HG02798 (cell line): ENCODE measurements around the gene FCF1.

ENCODE experiments used
- ATAC-seq: cut with Tn5 transposase; IDR thresholded peaks from one replicate; pipeline ENCODE4 v1.9.1; 2021; ENCODE audit warnings: mild to moderate bottlenecking; ENCODE audit not compliant: unreplicated experiment, poor library complexity

Gene FCF1, protein sequence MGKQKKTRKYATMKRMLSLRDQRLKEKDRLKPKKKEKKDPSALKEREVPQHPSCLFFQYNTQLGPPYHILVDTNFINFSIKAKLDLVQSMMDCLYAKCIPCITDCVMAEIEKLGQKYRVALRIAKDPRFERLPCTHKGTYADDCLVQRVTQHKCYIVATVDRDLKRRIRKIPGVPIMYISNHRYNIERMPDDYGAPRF

DNA sequence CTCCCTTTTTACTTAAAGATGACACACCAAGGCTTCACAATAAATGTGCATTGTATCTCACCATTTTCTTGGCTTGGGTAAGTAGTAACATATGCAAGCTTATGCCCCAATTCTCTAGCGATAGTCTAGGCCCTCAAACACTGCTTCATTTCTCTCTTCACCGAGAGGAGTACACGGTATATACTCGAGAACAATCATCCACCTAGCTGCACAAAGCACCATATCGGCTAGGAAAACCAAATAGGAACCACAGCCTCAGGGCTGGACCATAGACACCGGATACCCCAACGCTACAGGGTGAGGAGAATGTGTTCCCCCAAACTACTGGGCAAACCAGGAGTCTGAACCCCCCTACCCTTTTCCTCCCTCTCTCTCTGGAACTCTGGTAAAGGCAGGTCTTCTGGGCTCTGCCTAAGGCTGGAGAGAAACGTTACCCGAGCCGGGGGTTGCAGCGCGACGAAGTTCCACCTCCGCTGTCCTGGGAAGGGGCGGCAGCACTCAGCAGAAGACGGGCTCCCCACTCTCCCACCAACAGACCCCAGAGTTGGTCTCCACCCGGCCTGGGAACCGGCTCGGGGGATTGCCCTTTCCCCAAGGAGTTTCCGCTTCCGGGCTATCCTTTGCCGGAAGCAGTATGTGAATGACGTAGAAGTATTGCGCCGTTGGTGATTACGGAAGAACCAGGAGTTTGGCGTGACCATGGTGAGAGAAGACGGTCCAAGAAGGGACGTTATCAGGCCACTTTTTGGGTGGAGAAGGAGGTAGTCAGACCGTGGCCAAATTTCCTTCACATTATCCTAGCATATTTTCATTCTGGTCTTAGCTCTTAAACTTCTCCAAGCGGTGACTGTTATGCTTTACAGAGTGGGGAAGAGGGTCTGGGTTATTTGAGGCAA lies at the start of gene FCF1, which contains the start of gene AREL1:
Gene FCF1 (plus strand): TSS at position 646 of the 896 bp plus-strand sequence. CDS start 54 bp downstream, at position 700.
Gene AREL1 (minus strand): TSS at position 582 of the 896 bp plus-strand sequence. CDS start 27,465 bp downstream, outside the sequence.
- ATAC-seq = peak; percentile 97

DNA sequence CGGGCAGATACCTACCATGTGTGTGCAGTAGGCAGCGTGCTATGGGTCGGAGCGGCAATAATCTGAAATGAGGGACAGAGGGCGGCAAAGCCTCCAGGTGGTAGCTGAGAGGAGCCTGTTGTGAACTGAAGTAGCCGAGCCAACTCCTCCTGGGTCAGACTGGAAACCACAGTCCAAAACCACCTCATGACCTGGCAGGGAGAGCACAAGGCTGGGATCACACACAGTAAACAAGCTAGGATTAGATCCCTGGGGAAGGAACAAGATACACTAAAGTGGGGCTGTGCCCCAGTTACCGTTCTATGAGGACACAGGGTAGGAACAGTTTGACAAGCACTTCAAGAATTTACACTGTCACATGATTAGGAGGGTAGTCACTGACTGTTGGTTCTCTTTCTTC lies 49.1 kb upstream of the FCF1 start:
- no peak for ATAC-seq

DNA sequence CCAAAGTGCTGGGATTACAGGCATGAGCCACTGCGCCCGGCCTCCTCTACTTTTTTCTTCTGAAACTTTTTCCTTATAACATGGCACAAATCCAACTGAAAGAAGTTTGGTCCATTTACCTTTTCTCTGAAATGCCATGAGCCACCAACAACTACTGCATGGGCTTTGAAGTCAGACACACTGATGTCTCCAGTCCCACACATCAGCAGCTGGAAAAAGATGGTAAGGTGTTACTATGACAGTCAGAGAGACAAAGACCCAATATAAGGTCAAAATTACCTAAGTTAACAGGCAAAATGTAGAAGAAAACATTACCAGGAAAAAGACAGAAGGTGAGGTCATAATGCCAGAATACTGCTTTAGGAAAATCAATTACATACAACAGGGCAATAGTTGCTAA lies 48.2 kb upstream of the FCF1 start:
- ATAC-seq = no peak

DNA sequence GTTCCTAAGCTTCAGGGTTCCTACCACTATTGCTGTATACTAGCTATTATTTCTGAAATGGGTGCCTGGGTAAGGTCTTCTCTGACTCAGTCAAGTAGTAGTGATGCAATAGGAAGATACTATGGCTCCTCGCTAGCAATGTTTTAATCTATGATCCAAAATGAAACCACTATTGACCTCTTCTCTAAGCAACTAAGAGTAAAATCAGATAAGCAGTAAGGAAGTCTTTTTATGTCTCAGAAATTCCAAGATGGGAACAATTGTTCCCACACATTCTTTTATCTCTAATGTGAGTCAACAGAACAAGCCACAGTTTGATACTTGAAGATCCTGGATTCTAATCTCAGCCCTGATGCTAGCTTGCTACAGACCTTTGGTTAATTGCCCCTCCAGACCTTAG lies 45.2 kb upstream of the FCF1 start:
- no peak for ATAC-seq

DNA sequence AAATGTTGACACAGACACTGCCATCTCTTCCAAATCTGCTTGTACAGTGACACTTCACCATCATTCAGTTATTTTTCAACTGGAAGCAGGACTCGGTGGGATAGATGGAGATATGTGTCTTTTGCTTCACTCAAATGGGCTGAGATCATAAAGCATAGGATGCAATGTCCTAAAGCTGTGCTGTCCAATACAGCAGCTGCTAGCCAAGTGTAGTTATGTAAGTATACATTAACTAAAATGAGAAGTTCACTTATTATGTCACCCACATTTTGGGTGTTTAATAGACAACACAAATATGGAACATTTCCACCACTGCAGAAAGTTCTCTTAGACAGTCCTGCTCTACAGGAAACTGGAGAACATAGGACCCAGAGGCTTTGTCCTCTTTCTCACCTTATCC lies 43.7 kb upstream of the FCF1 start:
- ATAC-seq = no peak

DNA sequence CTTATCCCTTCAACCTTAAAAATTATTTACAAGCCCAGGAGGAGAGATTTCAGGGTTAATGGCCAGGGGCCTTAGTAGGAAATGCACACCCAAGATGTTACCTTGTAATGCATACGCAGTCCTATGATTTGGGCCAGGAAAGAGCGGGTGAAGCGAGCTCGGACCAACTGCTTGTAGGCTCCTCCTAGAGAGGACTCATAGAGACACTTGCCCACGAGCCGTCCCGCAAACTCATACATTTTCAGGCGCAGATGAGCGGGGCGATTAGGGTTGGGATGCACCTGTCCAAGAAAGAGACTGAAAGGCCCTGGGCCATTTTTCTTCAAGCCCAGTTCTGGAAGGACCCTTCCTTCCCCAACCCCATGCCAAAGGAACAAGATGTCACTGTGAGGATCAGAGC lies 43.1 kb upstream of the FCF1 start:
- no peak for ATAC-seq

DNA sequence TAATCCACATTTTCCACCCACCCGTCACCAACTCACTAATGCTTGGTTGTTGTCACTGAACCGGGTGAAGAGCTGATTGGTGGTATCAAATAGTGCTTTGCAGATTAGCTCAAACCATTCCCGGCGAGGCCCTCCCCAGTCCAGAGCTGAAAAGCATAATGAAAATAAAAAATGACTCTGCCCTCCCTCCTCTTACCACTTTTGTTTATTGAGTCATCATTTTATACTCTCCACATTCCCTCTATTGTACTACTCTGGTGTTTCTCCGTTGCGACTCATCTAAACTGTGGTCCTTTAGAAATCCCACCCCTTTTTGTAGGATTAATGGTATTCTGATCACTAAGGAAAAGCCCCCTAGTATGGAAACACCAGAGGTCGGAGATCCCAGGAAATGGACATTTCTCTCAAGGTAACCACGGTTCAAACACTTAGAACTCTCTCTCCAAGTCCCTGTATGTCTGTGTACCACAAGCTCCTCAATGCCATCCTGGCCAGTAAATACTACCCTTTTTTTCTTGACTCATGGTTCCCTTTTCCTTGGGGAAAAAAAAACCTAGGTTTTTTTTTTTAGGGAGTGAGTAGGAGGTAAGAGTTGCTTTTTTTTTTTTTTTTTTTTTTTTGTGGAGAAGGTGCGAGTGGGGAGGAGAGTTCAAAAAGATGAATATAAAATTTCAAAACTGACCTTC lies 42.1 kb upstream of the FCF1 start:
- no peak for ATAC-seq

DNA sequence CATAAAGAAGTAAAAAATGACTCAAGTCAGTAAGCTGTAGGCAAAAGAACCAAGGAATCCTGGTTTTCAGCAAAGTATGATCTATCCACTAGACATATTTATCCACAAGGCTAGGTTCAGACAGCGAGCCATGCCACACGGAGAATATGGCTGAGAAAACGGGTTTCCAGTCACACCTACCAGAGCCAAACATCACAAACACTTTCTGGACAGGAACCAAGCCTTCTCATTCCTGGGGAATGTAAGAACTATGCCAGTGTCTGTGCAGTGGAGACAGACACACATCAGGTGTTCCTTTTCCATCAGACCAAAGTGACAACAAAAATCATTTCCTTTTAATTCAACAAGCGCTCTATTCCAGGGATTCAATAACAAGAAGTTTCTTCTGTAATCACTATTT lies 41.2 kb upstream of the FCF1 start:
- no peak for ATAC-seq

DNA sequence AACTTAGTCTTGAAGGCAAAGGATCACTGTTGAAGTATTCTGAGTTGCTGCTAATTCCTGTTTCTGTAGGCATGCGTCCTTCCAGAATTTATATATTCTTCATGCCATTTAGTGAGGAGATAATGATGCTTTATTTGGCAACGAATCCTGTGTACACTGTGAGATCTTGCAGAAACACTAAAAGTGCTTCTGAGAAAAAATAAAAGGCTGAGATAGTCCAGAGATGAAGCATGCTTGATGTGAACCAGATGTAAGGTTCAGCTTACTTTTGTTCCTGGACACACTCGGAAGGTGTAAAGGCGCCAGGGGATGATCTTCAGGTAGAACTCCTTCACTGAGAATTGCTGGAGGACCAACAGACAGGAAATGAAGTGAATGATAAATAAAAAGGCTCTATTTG lies 39.2 kb upstream of the FCF1 start:
- no peak for ATAC-seq

DNA sequence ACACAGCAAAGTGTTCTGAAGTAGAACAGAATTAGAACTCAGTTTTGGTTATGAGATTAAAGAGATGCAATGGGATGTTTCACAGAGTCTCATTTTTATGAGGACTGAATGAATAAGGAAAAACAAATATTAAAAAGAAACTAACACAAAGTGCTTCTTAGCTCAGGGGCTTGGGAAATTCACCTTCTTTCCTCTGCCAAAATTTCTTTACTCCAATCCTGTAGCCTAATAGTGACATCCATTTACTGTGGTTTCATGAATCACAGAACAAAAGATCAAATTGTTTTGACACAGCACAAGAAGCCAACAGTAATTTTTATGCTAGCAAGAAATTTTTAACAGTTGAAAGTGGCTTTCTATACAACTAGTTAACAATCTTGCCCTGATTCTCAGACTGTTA lies 37.7 kb upstream of the FCF1 start:
- ATAC-seq = no peak

DNA sequence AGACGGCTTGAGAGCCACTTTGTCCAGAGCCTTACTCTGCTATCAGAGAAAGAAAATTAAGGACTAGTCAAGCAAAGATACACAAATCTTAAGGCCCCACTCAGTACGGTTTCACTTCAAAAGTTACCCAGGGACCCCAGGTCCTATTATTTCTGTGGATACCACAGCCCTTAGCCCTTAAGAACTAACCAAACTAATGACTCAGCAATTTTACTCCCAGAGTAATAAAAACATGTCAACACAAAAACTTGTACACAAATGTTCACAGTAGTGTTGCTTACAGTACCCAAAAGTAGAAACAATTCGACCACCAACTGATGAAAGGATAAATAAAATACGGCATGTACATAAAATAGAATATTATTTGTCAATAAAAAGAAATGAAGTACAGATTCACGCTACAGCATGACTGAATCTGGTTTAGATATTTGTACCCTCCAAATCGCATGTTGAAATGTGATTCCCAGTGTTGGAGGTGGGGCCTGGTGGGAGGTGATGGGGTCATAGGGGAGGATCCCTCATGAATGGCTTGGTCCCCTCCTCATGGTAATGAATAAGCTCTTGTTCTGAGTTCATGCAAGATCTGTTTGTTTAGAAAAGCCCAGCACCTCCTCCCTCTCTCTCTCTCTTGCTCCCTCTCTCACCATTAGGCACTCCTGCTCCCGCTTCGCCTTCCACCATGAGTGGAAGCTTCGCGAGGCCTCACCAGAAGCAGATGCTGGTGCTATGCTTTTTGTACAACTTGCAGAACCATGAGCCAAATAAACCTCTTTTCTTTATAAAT lies 30.6 kb upstream of the FCF1 start:
- no peak for ATAC-seq

DNA sequence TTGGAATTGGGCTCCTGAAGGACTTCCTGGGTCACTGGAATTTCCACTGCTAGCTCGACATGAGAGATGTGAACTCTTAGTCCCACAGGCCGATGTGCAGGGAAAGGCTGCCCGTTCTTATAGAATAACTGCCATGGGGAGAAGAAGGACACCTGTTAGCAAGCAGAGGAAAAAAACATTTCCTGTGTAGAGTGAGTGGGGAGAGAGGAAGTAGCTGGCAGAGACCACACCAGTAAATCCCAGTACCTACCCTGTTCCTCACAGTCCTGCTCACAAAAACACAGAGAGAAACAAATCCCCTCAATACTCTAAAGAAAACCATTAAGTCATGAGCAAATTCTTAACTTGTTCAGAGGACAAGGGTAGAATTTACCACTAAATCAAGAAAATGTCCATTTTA lies 29.5 kb upstream of the FCF1 start:
- ATAC-seq = no peak

DNA sequence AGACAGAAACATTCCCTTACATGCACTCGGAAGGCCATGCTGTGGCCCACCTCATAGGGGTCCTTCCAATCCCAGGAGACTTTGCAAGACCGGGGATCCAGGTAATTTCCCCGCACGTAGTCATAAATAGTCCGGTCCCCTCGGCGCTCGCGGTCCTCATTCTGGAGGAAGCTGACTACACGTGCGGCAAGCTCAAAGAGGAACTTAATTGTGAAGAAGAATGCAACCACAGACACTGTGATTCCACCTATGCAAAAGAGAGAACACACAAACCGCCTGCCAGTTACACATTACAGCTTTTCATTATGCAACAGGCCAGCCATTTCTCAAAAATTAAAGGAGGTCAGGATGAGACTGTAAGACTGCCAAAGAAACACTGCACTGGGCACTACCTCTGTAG lies 28.5 kb upstream of the FCF1 start:
- ATAC-seq = no peak

DNA sequence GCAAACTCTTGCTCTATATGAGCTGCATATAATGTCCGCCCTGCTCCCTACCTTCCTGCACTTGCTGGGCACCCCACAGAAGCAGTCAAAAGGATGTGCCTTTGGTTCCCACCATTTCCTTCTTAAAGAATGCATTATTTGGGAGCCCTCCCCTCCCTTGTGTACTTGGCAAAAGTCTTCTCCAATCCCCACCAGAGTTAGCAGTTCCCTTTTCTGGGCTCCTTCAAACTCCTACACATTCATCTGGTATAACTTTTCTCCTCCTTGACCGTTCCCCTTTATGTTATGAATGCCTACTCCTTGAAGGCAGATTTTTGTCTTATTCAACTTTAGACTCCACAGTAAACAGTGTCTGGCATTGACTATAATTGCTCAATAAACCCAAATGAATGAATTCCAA lies 27.9 kb upstream of the FCF1 start:
- no peak for ATAC-seq

DNA sequence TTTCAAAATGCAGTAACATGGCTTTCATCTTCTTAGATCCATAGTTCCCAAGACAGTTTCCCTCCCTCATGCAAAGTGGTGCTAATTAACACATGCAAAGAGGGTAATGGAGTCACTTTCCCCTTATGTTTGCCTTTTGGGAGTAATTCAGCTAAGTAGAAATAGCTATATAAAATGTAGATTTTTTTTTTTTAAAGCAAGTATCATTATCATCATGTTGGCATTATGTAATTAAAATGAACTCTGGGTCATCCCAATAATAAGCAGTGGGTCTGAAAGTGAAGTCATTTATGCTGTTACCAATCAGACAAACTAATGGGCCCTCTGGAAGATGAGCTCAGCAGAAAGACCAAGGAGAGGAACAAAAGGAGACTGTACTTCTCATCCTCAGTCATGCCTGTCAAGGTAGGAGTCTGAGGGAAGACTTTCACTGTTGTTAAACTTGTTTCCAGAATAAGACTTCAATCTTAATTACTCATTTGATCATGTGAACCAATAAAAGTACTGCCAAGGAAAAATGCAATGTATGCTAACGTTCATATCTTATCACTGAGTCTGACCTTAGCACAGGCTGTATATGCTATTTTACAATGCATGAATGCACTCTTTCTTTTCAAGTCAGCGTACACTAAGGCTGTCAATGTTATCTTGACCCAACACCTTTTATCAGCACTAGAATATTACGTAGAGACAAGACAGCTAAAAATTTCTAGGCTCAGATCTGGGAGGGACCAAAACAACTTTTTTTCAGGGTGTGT lies 26.8 kb upstream of the FCF1 start:
- ATAC-seq = no peak

DNA sequence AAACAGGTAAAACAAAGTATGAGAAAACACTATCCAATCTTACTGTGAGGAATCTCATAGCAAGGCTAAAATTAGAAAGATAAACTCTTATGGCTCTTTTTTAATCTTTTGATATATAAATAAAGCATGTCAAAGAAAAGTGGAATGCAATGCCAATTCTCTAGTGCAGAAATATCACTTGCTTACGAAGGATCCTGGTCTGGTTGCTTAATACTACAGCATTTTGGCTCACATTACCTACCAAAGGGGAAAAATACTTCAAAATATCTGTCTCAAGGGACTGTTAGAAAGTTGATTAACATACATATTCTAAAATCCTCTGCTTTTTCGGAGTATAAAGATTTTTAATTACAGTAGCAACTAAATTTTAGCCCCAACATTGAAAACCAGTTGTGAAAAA lies 21.5 kb upstream of the FCF1 start:
- ATAC-seq = no peak

DNA sequence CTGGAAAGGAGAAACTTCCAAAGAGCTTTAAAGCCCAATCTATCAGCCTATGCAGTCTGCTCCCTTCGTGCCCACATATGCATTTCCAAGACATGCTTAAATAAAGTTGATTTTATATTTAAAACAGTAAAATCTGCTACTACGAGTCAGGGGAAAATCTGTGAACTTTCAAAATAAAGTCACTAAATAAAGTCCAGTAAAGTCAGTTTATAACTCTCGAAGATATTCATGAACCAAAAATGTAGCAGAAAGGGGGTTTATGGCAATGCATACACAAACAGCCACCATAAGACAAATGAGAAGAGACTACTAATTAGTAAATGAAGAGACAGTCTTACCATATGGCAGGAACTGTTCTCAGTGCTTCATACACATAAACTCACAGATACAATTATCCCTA lies 19.8 kb upstream of the FCF1 start:
- no peak for ATAC-seq

DNA sequence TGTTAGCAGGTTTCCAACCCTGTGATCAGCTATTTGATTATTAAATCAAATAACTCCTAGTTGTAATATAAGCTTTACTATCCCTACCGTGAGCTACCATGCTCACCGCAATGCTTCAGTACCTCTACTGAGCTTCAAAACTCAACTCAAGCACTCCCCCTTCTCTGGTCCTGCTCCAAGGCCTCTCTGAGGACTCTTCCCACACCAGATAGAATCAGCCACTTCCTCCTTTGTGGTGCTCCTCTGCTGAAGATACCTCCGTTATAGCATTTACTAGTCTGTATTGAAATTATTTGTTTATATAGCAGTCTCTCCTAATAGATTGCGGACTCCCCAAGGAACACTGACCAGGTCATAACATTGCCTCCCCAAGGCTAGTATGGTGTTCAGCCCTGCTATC lies 17.5 kb upstream of the FCF1 start:
- no peak for ATAC-seq

DNA sequence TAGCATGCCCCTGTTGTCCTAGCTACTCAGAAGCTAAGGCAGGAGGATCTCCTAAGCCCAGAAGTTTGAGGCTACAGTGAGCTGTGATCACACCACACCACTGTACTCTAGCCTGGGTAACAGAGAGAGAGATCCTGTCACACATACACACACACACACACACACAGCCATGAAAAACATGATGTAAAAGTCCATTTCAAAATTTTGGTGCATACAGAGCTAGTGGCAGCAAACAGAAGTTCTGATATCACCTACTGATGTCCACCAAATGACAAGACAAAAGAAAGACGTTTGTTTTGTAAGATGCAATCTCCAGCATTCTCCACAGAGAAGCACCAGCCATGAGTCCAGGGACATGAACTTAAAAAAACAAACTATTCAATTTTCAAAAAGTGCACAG lies 15.9 kb upstream of the FCF1 start:
- ATAC-seq = no peak

DNA sequence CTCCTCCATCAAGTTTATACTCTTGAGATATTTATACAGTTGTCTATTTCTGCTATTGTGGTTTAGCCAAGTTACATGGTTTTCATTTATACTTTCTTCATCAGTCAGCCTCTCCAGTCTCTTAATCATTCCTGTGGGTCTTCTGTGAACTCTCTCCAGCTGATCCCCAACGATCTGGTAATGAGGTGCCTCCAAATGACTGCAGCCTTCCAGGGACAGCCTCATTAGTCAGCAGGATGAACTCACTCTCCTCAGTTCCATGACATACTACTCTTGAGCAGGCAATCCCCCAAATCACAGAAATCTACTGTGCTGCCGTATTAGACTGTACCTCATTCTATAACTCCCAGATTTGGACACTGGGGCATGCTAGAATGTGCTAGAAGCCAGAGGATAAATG lies 15.4 kb upstream of the FCF1 start:
- no peak for ATAC-seq
